DND-41 (cell line): Measurements from ENCODE around the gene DAPK3.

Experiments used
- EZH2 ChIP-seq: IDR thresholded peaks from 3 replicates; pipeline ENCODE4 v1.6.1; 2012; ENCODE audit warnings: borderline replicate concordance, low read depth, mild to moderate bottlenecking, moderate library complexity, low read length, inconsistent platforms; ENCODE audit not compliant: severe bottlenecking
- TF ChIP-seq, protein P1 (sequence below): IDR thresholded peaks from 2 replicates; pipeline ENCODE4 v1.5.1; 2012; ENCODE audit warnings: borderline replicate concordance, low read length, moderate library complexity, mild to moderate bottlenecking; ENCODE audit not compliant: poor library complexity, severe bottlenecking; ENCODE audit errors: extremely low read depth

DNA sequence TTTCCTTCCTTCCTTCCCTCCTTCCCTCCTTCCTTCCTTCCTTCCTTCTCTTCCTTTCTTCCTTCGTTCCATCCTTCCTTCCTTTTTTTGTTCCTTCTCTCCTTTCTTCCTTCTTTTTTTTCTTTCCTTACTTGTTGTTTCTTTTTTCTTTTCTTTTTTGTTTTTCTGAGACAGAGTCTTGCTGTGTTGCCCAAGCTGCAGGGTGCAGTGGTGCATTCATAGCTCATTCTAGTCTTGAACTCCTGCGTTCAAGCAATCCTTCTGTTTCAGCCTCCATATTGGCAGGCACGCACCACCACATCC lies 19.9 kb upstream of the DAPK3 start:
- TF ChIP-seq, protein P1, sequence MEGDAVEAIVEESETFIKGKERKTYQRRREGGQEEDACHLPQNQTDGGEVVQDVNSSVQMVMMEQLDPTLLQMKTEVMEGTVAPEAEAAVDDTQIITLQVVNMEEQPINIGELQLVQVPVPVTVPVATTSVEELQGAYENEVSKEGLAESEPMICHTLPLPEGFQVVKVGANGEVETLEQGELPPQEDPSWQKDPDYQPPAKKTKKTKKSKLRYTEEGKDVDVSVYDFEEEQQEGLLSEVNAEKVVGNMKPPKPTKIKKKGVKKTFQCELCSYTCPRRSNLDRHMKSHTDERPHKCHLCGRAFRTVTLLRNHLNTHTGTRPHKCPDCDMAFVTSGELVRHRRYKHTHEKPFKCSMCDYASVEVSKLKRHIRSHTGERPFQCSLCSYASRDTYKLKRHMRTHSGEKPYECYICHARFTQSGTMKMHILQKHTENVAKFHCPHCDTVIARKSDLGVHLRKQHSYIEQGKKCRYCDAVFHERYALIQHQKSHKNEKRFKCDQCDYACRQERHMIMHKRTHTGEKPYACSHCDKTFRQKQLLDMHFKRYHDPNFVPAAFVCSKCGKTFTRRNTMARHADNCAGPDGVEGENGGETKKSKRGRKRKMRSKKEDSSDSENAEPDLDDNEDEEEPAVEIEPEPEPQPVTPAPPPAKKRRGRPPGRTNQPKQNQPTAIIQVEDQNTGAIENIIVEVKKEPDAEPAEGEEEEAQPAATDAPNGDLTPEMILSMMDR, result no peak
- no peak for TF ChIP-seq EZH2
